GM19463 (cell line): ENCODE data around the gene GLIPR1L2.
"Not testable (repeated sequence)": the region's sequence is repeated elsewhere in the genome, so short reads cannot be mapped to it uniquely, and the experiment has no call there.

Experiments used
- ATAC-seq: cut with Tn5 transposase; IDR thresholded peaks from one replicate; pipeline ENCODE4 v1.9.1; 2021; ENCODE audit warnings: mild to moderate bottlenecking, moderate library complexity; ENCODE audit not compliant: unreplicated experiment

The GLIPR1L2 gene

GRCh38 chr12:75428767-75429166, 37.9 kb downstream of the GLIPR1L2 start:
- no peak for ATAC-seq

- no peak for ATAC-seq
These were observed 42.0 kb downstream of the GLIPR1L2 start for GRCh38 chr12:75432924-75433323.

- ATAC-seq: no peak
These were observed 46.7 kb downstream of the GLIPR1L2 start for GRCh38 chr12:75437564-75437963.

GRCh38 chr12:75438059-75438754, 47.3 kb downstream of the GLIPR1L2 start:
- no peak for ATAC-seq

- ATAC-seq: no peak
These were observed 48.2 kb downstream of the GLIPR1L2 start for GRCh38 chr12:75439048-75439447.

- ATAC-seq: no peak
These were observed 49.0 kb downstream of the GLIPR1L2 start for GRCh38 chr12:75439930-75440329.

GRCh38 chr12:75441687-75442449, 51.0 kb downstream of the GLIPR1L2 start:
- ATAC-seq: not testable (repeated sequence)

GRCh38 chr12:75442454-75442853, 51.6 kb downstream of the GLIPR1L2 start:
- ATAC-seq: not testable (repeated sequence)

GRCh38 chr12:75443709-75444108, 52.8 kb downstream of the GLIPR1L2 start:
- ATAC-seq: no peak

- no peak for ATAC-seq
These were observed 53.7 kb downstream of the GLIPR1L2 start for GRCh38 chr12:75444429-75445136.

GRCh38 chr12:75445137-75445507, 54.2 kb downstream of the GLIPR1L2 start:
- ATAC-seq: not testable (repeated sequence)

GRCh38 chr12:75446857-75447256, 56.0 kb downstream of the GLIPR1L2 start:
- no peak for ATAC-seq

GRCh38 chr12:75447691-75448393, 57.0 kb downstream of the GLIPR1L2 start:
- no peak for ATAC-seq

- ATAC-seq: no peak
These were observed 61.9 kb downstream of the GLIPR1L2 start for GRCh38 chr12:75452675-75453330.

- ATAC-seq: no peak
These were observed 65.0 kb downstream of the GLIPR1L2 start for GRCh38 chr12:75455839-75456238.

GRCh38 chr12:75457191-75457590, 66.3 kb downstream of the GLIPR1L2 start:
- ATAC-seq: no peak

- ATAC-seq: not testable (repeated sequence)
These were observed 67.0 kb downstream of the GLIPR1L2 start for GRCh38 chr12:75457866-75458265.

GRCh38 chr12:75459755-75460154, 68.9 kb downstream of the GLIPR1L2 start:
- no peak for ATAC-seq

- ATAC-seq: no peak
These were observed 69.3 kb downstream of the GLIPR1L2 start for GRCh38 chr12:75460204-75460603.
